Measurements from ENCODE around the gene OPCML.

Gene OPCML

DNA sequence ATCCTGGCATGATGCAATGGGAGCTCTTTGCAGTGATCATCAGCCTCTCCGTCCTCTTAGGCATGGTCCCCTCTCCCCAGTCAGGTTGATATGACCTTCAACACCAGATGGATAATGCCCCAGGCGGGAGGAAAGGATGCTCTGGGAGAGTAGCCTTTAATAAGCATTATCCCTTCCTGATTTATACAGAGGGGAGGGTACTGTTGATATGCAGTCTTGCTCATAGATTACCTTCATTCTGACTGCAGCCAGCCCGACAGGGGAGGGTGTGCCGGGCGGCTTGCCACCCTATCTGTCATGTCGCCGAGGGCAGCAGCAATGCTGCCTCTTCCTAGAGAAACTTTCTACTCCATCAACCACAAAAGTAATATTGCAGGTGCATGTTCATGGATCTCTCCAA lies 497.4 kb downstream of the OPCML start:
- DNase-seq (ENCODE audit: low read depth in 2 of 2), result no peak

- no peak for DNase-seq (ENCODE audit: low read depth in 2 of 2)
Observed at GRCh38 chr11:133029107-133029506, 503.2 kb downstream of the OPCML start.

GRCh38 chr11:133026952-133027351 lies 505.3 kb downstream of the OPCML start:
- no peak for DNase-seq (ENCODE audit: low read depth in 2 of 2)

- DNase-seq (ENCODE audit: low read depth in 2 of 2), result no peak
Observed at GRCh38 chr11:133024301-133024700, 508.0 kb downstream of the OPCML start.

GRCh38 chr11:133023232-133023631 lies 509.1 kb downstream of the OPCML start:
- DNase-seq (ENCODE audit: low read depth in 2 of 2), result no peak

DNA sequence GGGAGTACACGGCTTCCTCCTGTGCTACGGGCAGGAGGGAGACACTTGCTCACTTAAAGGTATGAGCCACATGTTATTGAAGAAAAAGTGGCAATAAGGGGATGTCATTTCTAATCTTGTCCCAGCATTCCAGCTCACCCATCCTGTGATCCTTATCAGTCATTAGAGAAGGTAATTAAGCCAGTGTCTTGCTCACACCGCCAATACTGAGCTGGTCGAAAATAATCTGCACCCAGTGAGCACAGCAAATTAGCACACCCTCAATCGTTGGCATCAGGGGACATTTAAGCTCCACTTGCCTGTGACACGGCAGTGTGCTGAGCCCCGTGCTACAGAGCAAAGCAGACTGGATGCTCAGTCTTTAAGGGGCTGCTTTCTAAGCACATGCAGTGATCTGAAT lies 510.7 kb downstream of the OPCML start:
- no peak for DNase-seq (ENCODE audit: low read depth in 2 of 2)

- no peak for DNase-seq (ENCODE audit: low read depth in 2 of 2)
Observed at GRCh38 chr11:133020372-133020714, 512.0 kb downstream of the OPCML start.

DNA sequence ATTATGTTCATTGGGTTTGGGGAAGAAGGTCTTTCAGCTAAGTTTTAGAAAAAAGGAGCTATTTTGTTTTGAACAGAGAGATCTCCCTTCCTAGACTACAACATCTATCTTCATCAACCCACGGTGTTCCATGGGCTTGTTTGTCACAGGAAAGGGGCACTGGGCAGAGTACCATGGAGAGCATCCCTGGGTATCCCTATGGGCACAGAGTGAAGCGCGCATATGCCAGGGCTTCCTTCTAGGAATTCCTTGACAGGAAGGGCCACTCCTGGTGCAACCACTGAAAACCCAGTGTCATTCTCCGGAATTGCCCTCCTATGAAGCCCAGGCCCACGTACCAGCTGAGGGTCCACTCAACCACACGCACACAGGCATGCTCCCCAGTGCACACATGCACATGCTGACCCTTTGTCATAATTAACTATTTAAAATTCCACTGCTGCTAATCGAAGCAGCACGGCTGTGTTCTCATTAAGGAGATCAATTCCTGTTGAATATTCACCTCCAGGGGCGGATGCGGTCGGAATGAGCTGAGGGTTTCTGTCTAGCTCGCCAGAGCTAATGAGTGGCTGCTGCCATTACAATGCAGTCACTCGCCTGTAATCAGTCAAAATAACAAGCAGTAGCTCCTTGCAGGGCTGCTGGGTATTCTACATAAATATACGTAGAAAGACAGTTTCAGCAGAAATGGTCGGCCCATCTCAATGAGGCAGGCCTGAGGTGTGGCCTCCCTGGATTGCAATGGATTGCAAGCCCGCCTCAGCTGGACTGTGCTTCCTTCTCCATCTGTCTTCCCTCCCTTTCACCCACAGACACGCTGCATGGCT lies 512.5 kb downstream of the OPCML start:
- DNase-seq (ENCODE audit: low read depth in 2 of 2), result no peak

DNA sequence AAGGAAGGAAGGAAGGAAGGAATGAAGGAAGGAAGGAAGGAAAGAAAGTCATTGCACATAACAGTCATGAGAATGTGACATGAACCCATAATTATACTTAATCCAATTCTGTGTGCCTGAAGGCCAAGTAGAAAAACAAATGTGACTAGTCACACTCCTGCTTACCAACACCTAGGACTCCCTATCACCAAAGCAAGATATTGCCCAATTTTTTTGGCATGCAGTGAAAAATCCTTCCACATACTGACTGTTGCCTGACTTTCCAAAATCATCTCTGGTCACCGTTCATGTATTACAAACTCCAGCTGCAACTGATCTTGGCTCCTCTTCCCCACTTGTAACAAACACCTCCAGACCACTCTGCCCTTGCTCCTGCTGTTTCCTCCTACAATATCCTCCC lies 516.8 kb downstream of the OPCML start:
- DNase-seq (ENCODE audit: low read depth in 2 of 2), result no peak

- no peak for DNase-seq (ENCODE audit: low read depth in 2 of 2)
Observed at GRCh38 chr11:133014337-133014736, 518.0 kb downstream of the OPCML start.

DNA sequence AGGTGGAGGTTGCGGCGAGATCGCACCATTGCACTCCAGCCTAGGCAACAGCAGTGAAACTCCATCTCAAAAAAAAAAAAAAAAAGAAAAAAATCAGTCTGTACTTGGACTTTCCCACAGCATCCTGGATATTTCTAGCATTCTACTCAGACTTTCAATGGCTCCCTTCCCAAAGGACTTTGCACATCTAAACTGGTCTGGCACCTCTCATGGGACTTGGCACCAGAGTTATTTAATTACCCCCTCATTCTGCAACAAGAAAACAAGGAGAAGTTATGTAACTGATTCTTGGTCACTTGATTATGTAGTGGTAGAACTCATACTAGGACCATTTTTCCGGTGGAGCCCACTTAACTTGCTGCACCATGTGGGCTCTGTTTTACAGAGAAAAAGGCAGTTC lies 519.5 kb downstream of the OPCML start:
- DNase-seq (ENCODE audit: low read depth in 2 of 2), result no peak

GRCh38 chr11:133011604-133012003 lies 520.7 kb downstream of the OPCML start:
- no peak for DNase-seq (ENCODE audit: low read depth in 2 of 2)

DNA sequence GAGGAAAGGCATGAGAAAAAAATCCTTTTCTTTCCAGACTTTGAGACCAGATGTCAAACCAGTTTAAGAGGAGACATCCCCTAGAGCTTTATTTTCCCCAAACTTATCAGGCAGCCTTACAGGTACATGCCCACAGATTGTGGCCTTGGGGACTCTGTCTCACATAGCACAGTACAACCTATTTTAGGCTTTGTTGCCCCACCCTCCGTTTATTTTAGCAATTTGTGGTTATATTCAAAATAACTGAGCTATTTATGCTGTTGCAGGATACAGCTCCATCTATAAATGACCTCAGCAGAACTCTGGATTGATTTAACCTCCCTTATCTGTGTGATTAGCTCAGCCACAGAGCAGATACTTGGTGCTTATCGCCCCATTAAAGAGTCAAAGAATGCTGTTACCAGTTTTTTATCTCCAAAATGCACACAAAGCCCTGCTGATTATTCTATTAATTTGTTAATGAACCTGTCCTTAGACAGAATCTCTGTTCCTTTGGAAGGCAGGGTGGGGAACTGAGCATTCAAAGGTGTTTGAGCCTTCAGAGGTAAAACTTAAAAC lies 525.2 kb downstream of the OPCML start:
- no peak for DNase-seq (ENCODE audit: low read depth in 2 of 2)

GRCh38 chr11:133004369-133004768 lies 527.9 kb downstream of the OPCML start:
- no peak for DNase-seq (ENCODE audit: low read depth in 2 of 2)

GRCh38 chr11:132999516-132999915 lies 532.8 kb downstream of the OPCML start:
- no peak for DNase-seq (ENCODE audit: low read depth in 2 of 2)

GRCh38 chr11:132999031-132999430 lies 533.3 kb downstream of the OPCML start:
- no peak for DNase-seq (ENCODE audit: low read depth in 2 of 2)

DNA sequence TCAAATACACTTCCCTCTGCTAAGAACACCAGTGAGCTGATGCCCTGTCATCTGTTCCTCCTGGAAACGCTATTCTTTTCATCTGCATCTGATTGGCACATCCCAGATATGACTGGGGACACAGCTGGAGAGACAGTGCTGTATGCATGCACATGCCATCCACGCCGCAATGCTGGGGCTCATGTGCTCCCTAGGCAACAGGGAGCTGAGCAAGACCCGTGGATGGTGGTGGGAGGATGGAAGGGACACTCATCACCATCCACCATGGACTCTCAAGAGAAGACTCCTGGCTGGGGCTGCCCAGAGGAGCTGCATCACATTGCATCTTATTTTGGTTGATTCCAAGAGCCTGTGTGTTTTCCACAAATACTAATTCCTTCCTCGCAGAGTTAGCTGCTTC lies 534.9 kb downstream of the OPCML start:
- no peak for DNase-seq (ENCODE audit: low read depth in 2 of 2)

DNA sequence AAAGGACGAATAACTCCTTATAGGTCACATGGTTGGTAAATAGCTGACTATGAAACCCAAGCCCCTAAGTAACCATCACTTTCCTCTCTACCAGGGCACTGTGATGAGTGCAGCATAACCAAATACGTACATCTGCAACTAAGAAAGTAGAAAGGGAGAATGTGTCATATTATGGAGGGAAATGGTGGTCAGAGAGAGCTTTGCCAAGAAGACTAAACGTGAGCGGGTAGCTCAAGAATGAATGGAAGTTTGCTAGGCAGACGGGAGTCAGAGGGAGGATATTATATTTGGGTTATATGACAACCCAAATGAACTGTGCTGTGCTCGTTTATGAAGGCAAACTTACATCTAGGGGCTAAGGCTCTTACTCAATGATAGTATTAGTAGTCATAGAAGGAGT lies 537.3 kb downstream of the OPCML start:
- DNase-seq (ENCODE audit: low read depth in 2 of 2), result no peak

DNA sequence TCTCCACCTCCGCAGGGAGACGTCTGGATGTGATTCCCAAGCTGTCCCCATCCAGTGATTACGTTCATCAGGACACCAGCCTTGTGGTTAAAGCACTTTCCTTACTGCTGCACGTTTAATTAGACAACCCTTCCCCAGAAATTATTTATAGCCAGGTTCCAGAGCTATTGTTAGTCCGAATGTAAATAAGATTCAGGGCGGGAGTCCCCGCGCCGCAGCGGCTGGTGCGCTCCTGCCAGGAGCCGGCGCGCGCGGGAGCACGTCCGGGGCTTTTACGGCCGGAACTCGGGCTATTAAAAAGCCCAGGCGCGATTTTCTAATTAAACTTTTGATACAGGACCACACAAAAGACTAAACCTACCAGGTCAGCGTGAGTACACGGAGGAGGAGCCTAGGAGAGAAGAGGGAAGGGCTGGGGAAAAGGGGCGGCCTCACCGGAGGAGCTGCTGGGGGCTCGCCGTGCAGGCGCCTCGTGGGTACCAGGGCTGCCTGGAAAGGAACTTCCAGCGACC lies 538.3 kb downstream of the OPCML start:
- DNase-seq (ENCODE audit: low read depth in 2 of 2), result no peak

DNA sequence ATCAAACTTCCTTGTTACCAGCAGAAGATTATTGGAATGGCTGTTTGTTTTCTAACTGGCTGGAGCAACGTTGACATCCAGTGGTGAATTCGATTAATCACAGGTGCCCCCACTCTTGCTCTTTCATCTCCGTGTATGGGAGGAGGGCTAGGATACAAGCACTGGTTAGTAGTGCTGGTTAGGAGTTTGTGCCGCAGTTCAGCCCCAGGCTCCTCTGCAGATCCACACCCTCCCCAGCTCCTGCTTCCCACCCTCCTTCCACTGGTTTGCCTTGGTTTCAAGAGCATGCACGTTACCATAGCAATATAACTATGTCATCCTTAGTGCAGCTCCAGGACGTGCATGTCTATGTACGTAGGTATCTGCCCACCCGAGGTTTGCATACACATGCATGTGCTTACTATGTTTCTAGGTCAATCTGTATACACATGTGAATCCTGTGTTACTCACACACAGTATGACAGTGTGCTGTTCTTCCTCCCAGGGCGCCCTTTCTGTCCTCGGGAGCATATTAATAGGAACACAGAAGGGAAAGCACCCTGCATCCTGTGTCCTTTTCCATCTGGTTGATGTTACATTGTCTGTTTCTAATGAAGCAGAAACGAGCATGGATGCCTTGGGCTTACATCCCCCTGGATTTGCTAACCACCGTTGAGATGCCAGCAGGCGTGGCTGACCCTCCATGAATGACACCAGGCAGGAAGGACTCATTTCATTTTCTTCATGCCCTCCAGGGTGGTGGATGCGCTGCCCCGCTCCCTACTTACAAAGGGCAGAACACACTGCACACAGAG lies 539.3 kb downstream of the OPCML start:
- DNase-seq (ENCODE audit: low read depth in 2 of 2), result no peak

GRCh38 chr11:132988411-132988810 lies 543.9 kb downstream of the OPCML start:
- DNase-seq (ENCODE audit: low read depth in 2 of 2), result no peak

DNA sequence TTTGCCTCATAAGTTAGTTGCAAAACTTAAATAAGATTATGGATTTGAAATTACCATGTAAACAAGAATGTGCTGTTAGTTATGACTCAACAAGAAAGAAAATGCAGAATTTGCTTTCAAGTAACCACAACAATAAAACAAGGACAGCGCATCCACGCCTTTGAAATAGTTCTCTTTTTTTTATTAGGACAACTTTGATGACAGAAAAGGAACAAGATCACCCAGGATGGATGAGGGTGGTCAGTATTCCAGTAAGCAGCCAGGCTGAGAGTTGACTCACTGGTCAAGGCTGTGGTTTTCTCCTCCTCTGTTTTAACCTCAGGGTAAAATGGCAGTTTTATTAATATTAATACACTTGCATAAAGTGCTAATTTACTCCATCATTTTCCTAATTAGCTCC lies 544.4 kb downstream of the OPCML start:
- no peak for DNase-seq (ENCODE audit: low read depth in 2 of 2)

- no peak for DNase-seq (ENCODE audit: low read depth in 2 of 2)
Observed at GRCh38 chr11:132983641-132983978, 548.7 kb downstream of the OPCML start.
